HG03066 (cell line): ENCODE data around the gene FERMT3.
A peak's percentile ranks its signal among the peaks of the same experiment; 100 is the strongest.

Source experiments
- ATAC-seq: cut with Tn5 transposase; IDR thresholded peaks from one replicate; pipeline ENCODE4 v1.9.1; 2021; ENCODE audit warnings: low read depth; ENCODE audit not compliant: unreplicated experiment

Gene FERMT3

DNA sequence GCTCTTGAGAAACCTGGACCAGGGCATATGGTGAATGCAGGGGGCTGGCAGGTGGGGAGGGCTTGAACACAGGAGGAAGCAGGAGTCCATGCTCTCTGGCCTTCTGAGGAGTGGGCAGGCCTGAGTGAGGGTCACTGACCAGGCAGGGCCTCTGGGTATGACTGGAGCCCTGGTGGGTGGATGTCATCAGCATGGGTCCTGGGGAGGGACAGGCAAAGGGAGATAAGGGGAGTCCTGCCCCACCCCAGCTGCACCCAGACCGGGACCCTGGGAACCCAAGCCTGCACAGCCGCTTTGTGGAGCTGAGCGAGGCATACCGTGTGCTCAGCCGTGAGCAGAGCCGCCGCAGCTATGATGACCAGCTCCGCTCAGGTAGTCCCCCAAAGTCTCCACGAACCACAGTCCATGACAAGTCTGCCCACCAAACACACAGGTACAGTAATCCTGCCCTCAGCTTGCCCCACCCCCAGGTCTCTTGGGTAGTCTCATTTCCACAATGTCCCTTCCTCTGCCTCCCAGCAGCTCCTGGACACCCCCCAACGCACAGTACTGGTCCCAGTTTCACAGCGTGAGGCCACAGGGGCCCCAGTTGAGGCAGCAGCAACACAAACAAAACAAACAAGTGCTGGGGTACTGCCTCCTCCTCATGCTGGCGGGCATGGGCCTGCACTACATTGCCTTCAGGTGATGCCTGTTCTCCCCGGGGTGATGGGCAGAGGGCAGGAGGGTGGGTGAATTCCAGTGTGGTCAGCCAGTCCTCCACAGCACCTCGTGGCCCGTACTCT is 25.9 kb downstream of the FERMT3 start:
- ATAC-seq = no peak

DNA sequence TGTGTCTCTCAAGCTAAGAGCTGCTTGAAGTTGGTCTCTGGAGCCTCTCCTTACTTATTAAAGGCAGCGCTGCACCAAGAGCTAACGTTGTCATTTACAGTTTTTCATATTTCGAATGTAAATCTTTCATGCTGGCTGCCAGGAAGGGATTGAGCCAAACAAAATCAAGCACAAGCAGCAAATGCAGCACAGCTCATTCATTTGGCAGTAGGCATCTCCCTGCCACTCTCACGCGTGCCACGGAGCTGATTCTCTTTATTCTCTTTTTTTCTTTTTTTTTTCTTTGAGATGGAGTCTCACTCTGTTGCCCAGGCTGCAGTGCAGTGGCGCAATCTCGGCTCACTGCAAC is 26.4 kb downstream of the FERMT3 start:
- no peak for ATAC-seq

DNA sequence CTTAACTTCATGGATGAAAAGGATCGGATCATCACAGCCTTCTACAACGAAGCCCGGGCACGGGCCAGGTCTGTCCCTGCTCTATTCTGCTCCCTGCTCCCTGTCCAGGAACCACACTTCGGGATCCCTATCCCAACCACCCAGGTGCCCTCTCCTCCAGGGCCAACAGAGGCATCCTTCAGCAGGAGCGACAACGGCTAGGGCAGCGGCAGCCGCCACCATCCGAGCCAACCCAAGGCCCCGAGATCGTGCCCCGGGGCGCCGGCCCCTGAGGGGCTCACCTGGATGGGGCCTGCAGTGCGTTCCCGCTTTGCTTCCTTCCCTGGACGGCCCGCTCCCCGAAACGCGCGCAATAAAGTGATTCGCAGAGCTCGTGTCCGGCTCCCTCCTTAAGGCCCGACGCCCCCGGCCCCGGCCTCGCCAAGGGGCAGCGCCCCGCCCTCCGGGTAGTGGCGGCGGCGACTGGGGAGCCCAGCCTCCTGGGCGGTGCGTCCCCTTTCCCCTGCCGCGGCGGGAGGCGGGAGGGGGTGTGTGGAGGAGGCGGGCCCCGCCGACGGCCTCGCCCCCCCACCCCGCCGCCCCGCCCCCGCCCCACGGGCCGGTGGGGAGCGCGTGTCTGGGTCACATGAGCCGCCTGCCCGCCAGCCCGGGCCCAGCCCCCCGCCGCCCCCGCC is 27.5 kb downstream of the FERMT3 start, which contains the start of gene VEGFB:
Gene VEGFB (plus strand): TSS at position 672 of the 674 bp plus-strand sequence. CDS start 250 bp downstream, outside the sequence.
- ATAC-seq = no peak

DNA sequence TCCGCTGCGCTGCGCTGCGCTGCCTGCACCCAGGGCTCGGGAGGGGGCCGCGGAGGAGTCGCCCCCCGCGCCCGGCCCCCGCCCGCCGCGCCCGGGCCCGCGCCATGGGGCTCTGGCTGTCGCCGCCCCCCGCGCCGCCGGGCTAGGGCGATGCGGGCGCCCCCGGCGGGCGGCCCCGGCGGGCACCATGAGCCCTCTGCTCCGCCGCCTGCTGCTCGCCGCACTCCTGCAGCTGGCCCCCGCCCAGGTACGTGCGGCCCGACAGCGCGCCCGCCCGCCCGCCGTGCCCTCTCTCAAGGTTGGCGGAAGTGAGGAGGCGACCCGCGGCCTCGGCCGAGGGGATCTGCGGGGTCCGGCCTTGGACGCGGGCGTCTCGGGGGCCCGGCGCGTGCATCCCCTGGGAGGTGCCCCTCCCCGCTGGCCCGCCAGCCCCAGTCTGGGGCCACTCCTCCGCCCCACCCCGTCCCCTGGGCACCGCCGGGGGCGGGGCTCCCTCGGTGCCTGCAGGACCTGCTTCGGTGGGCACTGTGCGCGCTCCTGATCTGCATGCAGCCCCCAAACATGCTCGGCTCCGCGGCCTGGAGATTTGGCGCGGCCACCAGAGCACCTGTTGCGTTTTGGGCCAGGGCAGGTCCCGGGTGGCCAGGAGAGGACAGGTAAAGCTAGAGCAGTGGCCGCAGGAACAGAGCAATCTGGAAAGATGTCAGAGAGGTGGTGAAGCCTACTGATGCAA is 28.3 kb downstream of the FERMT3 start:
- no peak for ATAC-seq

DNA sequence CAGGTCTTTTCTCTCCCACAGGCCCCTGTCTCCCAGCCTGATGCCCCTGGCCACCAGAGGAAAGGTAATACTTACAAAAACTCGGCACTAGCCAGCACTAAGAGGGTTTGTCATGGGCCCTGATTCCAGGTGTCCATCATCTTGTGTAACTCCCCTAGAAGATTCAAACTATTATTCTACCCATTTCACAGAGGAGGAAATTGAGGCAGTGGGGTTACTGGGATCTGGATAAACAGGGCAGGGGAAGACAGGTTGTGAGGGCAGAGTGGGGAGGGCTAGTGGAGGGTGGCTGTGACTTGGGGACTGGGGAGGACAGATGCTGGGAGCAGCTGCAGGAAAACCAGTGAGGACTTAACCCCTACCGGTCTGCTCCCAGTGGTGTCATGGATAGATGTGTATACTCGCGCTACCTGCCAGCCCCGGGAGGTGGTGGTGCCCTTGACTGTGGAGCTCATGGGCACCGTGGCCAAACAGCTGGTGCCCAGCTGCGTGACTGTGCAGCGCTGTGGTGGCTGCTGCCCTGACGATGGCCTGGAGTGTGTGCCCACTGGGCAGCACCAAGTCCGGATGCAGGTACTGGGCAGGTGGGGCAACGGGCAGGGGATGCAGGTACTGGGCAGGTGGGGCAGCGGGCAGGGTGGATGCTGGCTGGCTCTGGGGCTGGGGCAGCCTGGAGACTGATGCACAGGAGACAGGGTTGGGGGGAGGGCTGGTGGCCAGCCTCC is 29.1 kb downstream of the FERMT3 start:
- ATAC-seq = no peak

DNA sequence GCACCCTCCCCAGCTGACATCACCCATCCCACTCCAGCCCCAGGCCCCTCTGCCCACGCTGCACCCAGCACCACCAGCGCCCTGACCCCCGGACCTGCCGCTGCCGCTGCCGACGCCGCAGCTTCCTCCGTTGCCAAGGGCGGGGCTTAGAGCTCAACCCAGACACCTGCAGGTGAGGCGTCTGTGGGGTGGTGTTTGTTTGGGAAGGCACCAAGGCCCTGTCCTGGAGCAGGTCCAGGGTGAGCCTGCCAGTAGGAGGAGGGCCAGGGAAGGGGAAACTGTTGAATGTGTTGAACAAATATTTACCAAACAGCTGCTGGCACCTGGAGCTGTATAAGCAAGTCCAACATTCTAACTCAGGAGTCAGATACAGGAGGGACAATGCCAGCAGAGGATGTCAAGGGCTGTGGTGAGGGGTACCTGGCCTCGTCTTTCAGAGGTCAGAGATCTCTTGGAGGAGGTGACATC is 31.0 kb downstream of the FERMT3 start:
- no peak for ATAC-seq

DNA sequence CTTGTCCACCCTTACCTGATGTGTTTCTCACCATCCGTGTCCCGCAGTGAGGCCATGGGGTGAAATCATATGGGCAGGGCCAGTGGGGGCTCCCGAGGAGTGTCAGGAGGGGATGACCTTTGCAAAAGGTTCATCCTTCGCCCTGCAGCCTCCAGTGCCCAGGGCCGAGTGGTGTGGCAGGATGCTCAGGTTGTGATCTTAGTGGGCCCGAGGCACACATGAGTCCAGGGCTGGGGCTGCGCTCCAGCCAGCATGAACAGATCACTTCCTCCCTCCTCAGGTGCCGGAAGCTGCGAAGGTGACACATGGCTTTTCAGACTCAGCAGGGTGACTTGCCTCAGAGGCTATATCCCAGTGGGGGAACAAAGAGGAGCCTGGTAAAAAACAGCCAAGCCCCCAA is 31.6 kb downstream of the FERMT3 start:
- no peak for ATAC-seq

DNA sequence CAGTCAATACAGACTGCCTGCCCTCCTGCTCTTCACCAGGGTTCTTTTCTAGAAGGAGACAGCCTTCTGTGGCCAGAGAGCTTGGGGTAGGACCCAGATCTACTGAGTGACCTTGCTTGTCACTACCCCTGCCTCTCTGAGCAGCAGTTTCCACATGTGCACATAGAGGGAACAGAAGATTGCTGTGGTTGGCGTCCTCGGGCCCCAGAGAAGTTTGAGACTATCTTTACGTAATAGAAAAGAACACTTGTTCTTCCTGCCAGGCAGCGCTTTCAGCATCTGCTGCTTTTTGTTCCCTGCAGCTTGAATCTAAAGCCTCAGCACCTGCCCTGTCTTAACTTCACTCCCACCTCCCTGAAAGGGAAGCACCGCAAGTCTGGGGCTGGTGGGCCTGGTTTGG is 32.5 kb downstream of the FERMT3 start:
- no peak for ATAC-seq

DNA sequence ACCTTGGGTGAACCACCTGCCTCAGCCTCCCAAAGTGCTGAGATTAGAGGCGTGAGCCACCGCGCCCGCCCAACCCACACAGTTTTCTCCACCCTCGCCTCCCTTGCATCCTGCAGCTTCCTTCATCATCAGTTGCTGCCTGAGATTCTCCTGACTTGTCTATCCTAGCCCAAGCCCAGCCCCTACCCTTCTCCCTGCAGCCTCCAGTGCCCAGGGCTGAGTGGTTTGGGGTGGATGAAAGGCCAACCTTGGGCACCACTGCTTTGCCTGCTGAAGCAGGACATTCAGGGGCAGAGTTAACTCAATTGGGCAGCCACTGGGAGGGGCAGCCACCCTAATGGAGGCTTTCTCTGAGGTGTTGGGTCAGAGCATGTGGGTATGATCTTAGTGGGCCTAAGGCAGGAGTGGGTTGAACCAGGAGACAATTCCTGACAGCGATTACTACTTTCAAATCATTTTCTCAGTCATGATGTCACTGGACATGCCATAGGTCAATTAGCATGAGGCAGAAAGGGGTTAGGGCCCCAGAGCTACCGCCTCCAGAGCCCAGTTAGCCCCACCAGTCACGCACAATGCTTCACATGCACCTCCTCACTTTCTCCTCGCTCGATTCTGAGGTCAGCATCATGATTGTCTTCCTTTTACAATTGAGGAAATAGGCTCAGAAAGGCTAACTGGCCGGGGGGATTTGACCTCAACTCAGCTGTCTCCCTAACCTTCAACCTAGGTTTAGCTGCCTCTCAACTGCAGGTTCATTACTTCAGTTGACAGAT is 33.3 kb downstream of the FERMT3 start:
- ATAC-seq = no peak

DNA sequence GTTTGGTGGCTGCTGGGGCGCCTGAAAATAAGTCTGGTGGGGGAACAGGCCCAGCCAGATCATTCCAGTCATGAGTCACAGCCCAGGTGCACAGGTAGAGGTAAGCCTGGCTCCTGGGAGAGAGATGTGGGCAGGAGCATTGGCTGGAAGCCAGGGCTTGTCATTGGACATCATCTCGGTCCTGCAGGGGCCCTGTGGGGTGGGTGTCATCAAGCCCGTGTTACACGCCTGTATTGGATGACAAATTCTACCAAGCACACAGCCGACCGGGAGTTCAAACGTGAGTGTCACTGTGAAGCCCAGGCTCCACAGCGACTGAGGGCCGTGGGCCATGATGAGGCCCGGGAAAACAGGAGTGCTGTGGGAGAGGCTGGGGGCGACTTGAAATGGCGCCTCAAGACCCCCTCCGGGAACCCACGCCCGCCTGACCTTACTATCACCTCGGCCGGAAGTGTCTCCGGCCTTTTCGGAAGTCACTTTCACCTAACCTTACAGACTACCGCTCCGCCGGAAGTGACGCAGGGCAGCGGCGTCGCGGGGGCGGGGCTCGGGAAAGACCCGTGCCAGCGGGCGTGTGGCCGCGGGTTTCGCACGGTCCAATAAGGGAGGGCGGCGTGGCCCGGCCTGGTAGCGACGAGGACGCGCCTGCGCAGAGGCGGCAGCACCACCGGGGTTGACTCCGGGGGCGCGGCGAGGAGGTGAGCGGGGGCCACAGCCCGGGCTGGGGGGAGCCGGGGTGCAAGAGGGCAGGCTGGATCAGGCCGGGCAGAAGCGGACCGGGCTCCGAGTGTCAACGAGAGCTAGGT is 34.1 kb downstream of the FERMT3 start, which contains the start of gene FKBP2:
Gene FKBP2 (plus strand): TSS at position 661 of the 806 bp plus-strand sequence. CDS start 1,293 bp downstream, outside the sequence.
- ATAC-seq = peak; percentile 48

DNA sequence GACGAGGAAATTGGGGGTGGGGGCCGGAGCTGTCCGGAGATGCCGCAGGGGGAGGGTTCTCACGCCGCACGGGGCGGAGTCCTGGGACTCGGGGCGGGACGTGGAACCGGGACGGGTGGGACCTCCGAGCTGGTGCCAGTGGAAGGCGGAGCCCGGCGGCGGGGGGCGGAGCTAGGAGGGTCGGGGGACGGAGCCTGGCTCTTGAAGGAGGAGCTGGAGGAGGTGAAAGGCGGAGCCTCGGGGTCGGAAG is 34.6 kb downstream of the FERMT3 start:
- ATAC-seq = peak; percentile 64

DNA sequence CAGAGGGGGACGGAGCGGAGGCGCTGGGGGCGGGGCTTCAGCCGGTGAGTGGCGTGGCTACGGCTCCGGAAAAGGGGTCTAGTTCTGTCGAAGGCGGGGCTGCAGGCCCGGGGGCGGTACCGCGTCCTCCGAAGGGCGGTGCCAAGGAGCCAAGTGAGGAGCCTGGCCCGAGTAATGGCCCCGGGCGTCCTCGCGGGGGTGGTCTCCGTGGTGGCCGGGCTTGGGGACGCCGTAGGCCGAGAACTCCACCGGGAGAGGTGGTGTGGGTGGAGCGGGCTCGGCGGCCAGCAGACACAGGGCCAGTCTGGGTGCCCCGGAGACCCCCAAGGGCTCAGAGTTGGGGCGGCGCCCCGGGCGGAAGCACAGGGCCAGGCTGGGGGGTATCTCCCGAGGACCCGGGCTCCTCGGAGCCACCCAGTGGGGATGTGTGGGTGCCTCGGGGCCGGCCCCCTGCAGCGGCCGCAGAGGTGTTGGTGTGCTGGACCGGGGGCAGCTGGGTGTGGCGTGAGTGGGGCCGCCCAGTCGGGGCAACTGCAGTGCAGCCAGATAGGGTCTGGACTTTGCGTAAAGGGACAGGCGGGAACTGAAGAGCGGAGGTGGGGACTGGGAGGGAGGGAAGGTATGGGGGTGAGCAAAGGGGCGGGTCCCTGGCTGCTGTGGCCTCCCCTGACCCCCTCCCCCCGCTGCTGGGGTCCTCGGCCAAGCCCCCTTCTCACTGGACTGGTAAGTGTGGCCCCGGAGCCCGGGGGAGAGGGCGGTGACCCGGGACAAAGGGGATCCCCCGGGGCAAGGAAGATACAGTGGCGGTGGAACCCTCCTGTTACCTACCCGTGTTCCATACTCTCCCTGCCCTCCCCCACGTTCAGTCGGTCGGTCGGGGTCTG is 35.2 kb downstream of the FERMT3 start:
- ATAC-seq = peak; percentile 8

DNA sequence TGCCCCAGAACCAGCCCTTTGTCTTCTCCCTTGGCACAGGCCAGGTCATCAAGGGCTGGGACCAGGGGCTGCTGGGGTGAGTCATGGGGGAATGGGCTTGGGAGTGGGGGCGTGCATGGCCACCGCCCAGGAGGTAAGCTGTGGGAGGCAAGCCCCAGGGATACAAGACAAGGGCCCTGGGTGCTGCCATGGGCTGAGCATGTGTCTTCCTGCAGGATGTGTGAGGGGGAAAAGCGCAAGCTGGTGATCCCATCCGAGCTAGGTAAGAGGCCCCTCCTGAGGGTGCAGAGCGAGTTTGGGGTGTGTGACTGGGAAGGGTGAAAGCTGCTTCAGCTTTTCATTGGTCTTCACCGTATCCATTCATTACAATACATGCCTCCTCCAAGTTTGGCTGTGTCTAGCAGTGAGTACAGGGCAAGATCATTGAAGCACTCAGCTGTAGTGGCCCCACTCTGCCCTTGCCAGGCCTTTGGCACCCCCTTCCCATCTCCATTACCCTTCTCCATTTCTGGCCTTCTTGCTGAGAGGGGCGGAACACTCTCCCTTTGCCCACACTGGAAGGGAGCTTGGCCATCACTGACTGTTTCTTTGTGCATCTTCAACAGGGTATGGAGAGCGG is 36.8 kb downstream of the FERMT3 start:
- ATAC-seq = no peak

DNA sequence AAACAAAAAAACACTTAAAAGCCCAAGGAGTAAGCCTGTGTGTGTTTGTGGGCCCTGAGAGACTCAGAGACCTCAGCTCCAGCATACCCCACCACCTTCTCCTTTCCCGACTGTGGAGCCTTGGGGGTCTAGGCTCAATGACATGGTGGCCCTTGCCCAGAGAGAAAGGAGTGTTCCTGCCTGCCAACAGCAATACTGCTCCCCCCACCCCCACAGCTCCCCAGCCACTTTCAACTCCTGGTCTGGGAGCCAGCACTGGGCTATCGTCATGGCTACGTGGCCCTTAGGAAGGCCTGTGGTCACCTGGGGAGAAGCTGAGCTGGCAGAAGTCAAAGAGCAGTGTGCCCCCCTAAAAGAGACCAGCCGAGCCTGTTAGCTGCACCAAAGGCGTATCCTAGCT is 37.6 kb downstream of the FERMT3 start:
- ATAC-seq = no peak

DNA sequence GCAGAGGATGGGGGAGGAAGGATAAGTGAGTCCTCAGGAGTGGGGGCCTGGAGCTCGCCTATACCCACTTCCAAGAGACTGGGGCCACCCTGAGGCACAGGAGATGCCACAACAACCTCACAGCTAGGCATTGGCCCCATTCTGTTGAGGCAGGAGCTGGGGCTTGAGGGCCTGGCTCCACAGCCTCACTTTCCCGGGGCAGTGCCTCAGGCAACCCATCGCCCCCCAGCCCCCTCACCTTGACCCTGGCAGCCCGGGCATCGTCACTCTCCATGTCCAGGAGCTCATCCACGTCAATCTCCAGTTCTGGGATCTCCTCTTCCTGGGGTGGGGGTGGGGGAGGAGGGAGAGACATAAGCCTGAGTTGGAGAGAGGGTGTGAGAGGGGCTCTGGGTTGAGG is 38.4 kb downstream of the FERMT3 start:
- no peak for ATAC-seq

DNA sequence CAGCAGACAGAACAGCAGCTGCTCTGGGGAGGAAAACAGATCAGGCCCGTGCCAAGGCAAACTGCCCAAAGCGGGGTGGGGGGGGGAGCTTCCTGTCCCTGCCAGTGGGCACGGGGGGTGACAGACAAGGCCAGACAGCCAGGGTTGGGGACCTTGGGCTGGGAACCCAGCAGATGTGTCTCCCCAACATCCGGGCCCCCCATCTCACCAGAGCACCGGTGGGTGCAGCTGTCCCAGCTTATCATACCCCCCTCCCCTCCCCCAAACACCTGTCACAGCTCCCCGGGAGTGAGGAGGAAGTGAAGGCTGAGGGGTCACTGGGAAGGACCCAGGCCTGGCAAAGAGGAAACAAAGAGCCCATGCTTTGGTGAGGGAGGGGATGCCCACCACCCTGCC is 38.9 kb downstream of the FERMT3 start:
- ATAC-seq = no peak

DNA sequence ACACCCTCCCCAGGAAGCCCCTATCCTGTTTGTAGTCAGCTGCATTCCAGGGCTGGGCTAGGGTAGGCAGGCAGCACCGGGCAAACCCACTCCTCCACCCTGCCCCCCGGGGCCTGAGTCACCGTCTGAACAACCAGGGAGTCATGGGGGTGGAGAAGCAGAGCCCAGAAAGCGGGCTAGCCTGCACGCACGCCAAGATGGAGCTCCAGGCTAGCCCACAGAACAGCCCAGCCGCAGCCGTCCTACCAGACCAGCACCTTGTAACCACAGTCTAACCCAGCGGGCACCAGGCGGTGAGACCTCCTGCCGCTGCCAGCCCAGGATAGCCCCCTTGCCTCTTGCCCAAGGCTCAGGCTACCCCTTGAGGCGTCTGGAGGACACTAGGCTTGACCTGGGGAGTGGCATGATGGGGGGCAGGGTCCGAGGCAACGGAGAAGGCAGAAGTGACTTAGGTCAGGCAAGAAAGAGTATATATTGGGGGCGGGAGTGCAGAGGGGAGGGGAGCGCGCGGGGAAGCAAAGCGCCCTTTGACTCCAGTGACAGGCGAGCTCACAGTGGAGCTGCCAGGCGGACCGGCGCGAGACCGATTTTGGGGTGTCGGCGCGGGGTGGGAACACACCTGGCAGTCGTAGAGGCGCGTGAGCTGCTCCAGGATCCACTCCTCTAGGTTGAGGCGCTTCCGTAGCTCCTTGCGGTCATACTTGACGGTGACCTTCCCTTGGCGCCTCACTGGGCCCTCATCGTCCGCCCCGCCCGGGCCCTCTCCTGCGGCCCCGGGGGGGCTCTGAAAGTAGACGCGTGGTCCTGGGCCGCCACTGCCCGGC is 39.5 kb downstream of the FERMT3 start:
- no peak for ATAC-seq
